GM23338 (cell line): ENCODE data around the gene HTR6.

ENCODE experiments used
- EZH2phosphoT487 ChIP-seq: fragments of 200-600 bp; sonication (generic); IDR thresholded peaks from one replicate; pipeline ENCODE4 v1.8.1; 2018; ENCODE audit warnings: antibody characterized with exemption; ENCODE audit not compliant: unreplicated experiment
- REST ChIP-seq: IDR thresholded peaks from one replicate; pipeline ENCODE4 v1.6.1; 2018; ENCODE audit warnings: antibody characterized with exemption; ENCODE audit not compliant: unreplicated experiment

GRCh38 chr1:19682257-19682656 is 17.6 kb downstream of the HTR6 start:
- no peak for TF ChIP-seq EZH2phosphoT487
- no peak for TF ChIP-seq REST
